ENCODE measurements around the gene UACA. TPM values are rescaled to one million over a fixed set of nuclear protein-coding genes. Genes with fewer than 3 reads are reported as not detected.

Gene UACA
- total RNA-seq, 1 donor from 2014 or later = 5.2 TPM

- Mint-ChIP-seq H3K9me3 (ENCODE audit: unreplicated experiment) (peaks cover 1% of the 10 kb centered on the region), H3K36me3 (ENCODE audit: unreplicated experiment) (no peaks in the 10 kb centered on the region), H3K4me1 (ENCODE audit: low read depth, unreplicated experiment) (no peaks in the 10 kb centered on the region), H3K27ac (ENCODE audit: unreplicated experiment) (no peak overlapping the region), H3K4me3 (ENCODE audit: unreplicated experiment) (no peak overlapping the region), H3K27me3 (ENCODE audit: unreplicated experiment) (no peaks in the 10 kb centered on the region)
- DNase-seq = no peak
- TF ChIP-seq CTCF (IDR thresholded peaks at IDR 0.05; ENCODE audit: partially characterized antibody, unreplicated experiment) = no peak
Measured at GRCh38 chr15:70609889-70610288, 153.5 kb downstream of the UACA start.

DNA sequence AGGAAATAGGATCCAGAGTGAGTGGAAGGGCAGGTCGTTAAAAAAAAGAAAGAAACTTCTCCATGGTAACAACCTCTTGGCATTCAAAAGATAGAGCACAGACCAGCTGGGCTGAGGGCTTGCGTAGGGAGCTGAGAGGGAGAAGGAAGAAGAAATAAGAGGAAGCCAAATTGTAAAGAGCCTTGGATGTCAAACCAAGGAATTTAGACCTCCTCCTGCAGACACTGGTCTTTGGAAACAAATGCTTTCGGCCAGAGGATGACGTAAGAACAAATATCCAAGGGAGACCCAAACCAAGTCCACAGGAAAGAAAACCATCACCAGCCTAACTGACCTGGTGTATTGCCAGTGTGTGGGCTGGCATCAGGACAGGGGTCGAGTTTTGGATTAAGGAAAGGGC, 155.2 kb downstream of the UACA start:
- Mint-ChIP-seq H3K27me3 (ENCODE audit: unreplicated experiment) (no peaks in the 10 kb centered on the region), H3K4me1 (ENCODE audit: low read depth, unreplicated experiment) (no peaks in the 10 kb centered on the region), H3K36me3 (ENCODE audit: unreplicated experiment) (no peaks in the 10 kb centered on the region), H3K9me3 (ENCODE audit: unreplicated experiment) (peaks cover 1% of the 10 kb centered on the region), H3K27ac (ENCODE audit: unreplicated experiment) (no peak overlapping the region), H3K4me3 (ENCODE audit: unreplicated experiment) (no peak overlapping the region)
- DNase-seq = no peak
- TF ChIP-seq CTCF (IDR thresholded peaks at IDR 0.05; ENCODE audit: partially characterized antibody, unreplicated experiment) = no peak

DNA sequence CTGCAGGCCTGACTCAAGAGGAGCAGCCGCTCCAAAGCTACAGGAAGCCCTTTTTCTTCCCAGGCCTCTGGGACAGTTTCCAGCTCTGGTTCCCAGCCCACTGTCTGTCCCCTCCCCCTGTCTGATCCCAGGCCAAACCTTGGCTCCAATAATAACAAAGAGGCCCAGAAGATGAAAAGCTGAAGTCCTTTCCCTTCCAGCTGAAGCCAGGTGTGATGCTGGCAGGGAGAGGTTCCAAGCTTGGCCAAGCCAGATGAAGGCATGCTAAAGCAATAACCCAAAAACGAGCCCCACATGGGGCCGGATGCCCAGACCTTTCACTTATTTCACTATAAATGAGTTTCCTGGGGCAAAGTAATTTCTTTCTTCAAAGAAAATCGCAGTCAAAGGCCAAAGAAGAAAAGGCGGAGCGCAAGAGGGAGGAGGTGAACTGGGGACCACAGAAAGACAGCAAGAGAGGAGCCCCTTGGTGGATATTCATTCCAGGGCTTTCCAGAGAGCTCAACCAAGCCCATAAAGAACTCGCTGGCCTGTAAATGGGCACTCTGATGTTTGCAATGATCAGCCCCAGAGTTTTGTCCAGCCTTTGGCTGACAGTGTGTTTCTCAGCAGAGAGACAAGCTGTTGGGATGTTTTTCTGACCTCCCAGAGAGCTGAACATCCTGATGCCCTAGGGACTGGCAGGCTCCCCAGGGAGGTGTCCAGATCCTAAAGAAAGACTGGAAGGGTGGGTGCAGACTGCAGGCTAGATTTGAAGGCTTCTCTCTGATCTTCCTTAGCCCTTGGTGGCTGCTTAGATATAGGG, 157.6 kb downstream of the UACA start:
- DNase-seq = no peak
- no peak for TF ChIP-seq CTCF (IDR thresholded peaks at IDR 0.05; ENCODE audit: partially characterized antibody, unreplicated experiment)

DNA sequence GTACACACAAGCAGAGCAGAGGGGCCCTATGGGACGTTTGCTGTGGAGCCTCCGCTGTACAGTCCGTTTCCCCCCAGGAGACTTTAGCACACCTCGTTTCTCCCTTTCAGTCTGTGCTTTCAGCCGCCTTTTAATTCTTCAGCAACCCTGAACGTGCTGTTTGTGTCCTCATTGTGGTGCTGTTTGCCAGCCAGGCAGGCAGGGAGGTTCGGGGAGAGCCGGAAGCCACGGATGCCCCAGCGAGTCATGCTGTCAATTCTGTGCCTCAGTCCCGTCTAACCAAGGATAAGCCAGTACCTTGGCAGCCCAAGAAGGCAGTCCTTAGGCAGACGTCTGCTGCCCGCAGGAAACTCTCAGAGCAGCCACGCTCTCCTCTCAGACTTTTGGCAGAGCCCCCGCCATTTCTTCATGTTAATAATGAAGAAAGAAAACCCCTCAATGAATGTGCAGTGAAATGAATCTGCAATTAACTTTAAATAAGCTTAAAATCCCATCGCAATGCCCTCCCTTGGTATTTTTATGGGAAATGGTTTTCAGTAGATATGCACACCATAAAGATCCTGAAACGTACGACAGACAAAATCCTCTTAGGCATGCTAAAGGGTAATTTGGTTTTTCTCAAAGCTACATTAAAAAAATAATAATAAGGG, 158.6 kb downstream of the UACA start:
- no peak overlapping the region for H3K27ac Mint-ChIP-seq (ENCODE audit: unreplicated experiment)
- no peaks in the 10 kb centered on the region for H3K4me1 Mint-ChIP-seq (ENCODE audit: low read depth, unreplicated experiment)
- DNase-seq = no peak

More for the DNA sequence above, 157.6 kb downstream of the UACA start:
- Mint-ChIP-seq H3K4me3 (ENCODE audit: unreplicated experiment) (no peak overlapping the region), H3K27me3 (ENCODE audit: unreplicated experiment) (peaks cover 3% of the 10 kb centered on the region), H3K27ac (ENCODE audit: unreplicated experiment) (no peak overlapping the region), H3K4me1 (ENCODE audit: low read depth, unreplicated experiment) (no peaks in the 10 kb centered on the region), H3K9me3 (ENCODE audit: unreplicated experiment) (peaks cover 1% of the 10 kb centered on the region), H3K36me3 (ENCODE audit: unreplicated experiment) (peaks cover 5% of the 10 kb centered on the region)

More for the DNA sequence above, 158.6 kb downstream of the UACA start:
- H3K4me3 Mint-ChIP-seq (ENCODE audit: unreplicated experiment) = no peak overlapping the region
- peaks cover 3% of the 10 kb centered on the region for H3K27me3 Mint-ChIP-seq (ENCODE audit: unreplicated experiment)
- H3K9me3 Mint-ChIP-seq (ENCODE audit: unreplicated experiment) = no peaks in the 10 kb centered on the region
- no peak for TF ChIP-seq CTCF (IDR thresholded peaks at IDR 0.05; ENCODE audit: partially characterized antibody, unreplicated experiment)
- H3K36me3 Mint-ChIP-seq (ENCODE audit: unreplicated experiment) = peaks cover 7% of the 10 kb centered on the region

Other genes with a start within 250 kb of the UACA start
- 21.6 TPM for gene LARP6, start 90.6 kb upstream of the UACA start, total RNA-seq (ENCODE audit: unreplicated experiment)
- 3.3 TPM for gene THAP10, start 128.9 kb upstream of the UACA start, total RNA-seq (ENCODE audit: unreplicated experiment)
- gene LRRC49, start 129.3 kb upstream of the UACA start, total RNA-seq (ENCODE audit: unreplicated experiment) = 28.6 TPM